HEK293 (cell line): ENCODE results near the gene CBX3.

Experiments used
- CTCF ChIA-PET: fragments of 350-600 bp; formaldehyde crosslinking; extraction: SDS; loops from one replicate; lab custom pipeline; 2021; ENCODE audit warnings: antibody characterized with exemption; lab: Yijun Ruan, JAX
- POLR2A ChIA-PET: fragments of 300-600 bp; formaldehyde crosslinking; extraction: SDS; loops from one replicate; lab custom pipeline; 2020; ENCODE audit warnings: antibody characterized with exemption, inconsistent platforms; lab: Yijun Ruan, JAX
- H3K27ac ChIP-seq: fragments of 200-500 bp; sonication (Bioruptor generic); 2 replicates; pipeline ENCODE4 v1.5.1; 2014; ENCODE audit warnings: low read depth, low read length, control low read depth, inconsistent platforms; ENCODE audit errors: extremely low read depth
- H3K36me3 ChIP-seq, 2 experiments: fragments of 200-500 bp in 1 of 2; sonication (Bioruptor generic) in 1 of 2; 1 replicate in 1 of 2; 2 replicates in 1 of 2; pipeline ENCODE4 v1.5.1; 2014 to 2017; ENCODE audit warnings: inconsistent platforms in 2 of 2, low read length in 2 of 2; ENCODE audit not compliant: control insufficient read depth in 2 of 2, insufficient read depth in 1 of 2
- H3K4me1 ChIP-seq: fragments of 200-500 bp; sonication (Bioruptor generic); 2 replicates; pipeline ENCODE4 v1.5.1; 2014; ENCODE audit warnings: mild to moderate bottlenecking, low read length, inconsistent platforms; ENCODE audit not compliant: control insufficient read depth, insufficient read depth
- H3K4me3 ChIP-seq: 2 replicates; pipeline ENCODE4 v1.5.1; 2011; ENCODE audit warnings: low read depth, mild to moderate bottlenecking, control low read depth, low read length, moderate library complexity
- H3K9me3 ChIP-seq: fragments of 200-500 bp; sonication (Bioruptor generic); 2 replicates; pipeline ENCODE4 v1.5.1; 2014; ENCODE audit warnings: low read depth, low read length, inconsistent platforms; ENCODE audit not compliant: control insufficient read depth, insufficient read depth
- BCL6B ChIP-seq: fragments of 450-650 bp; formaldehyde crosslinking; IDR thresholded peaks from 2 replicates; pipeline ENCODE4 v1.5.1; 2017; ENCODE audit warnings: missing biosample characterization, missing genetic modification characterization
- HOXC10 ChIP-seq: sonication (generic); formaldehyde crosslinking; IDR thresholded peaks from 2 replicates; pipeline ENCODE4 v1.8.1; 2023; ENCODE audit warnings: mild to moderate bottlenecking, missing genetic modification reagents
- KLF7 ChIP-seq: fragments of 450-650 bp; formaldehyde crosslinking; IDR thresholded peaks from 2 replicates; pipeline ENCODE4 v1.5.1; 2016; ENCODE audit warnings: missing biosample characterization, missing genetic modification characterization, borderline replicate concordance
- MYNN ChIP-seq: fragments of 450-650 bp; formaldehyde crosslinking; IDR thresholded peaks from 2 replicates; pipeline ENCODE4 v1.5.1; 2016; ENCODE audit warnings: missing biosample characterization, missing genetic modification characterization, borderline replicate concordance
- SP3 ChIP-seq: fragments of 450-650 bp; formaldehyde crosslinking; IDR thresholded peaks from 2 replicates; pipeline ENCODE4 v1.5.1; 2016; ENCODE audit warnings: missing biosample characterization, missing genetic modification characterization
- ZBTB48 ChIP-seq: fragments of 450-650 bp; formaldehyde crosslinking; IDR thresholded peaks from 2 replicates; pipeline ENCODE4 v1.5.1; 2016; ENCODE audit warnings: missing biosample characterization, missing genetic modification characterization
- ZNF16 ChIP-seq: fragments of 450-650 bp; formaldehyde crosslinking; IDR thresholded peaks from 2 replicates; pipeline ENCODE4 v1.5.1; 2016; ENCODE audit warnings: low read depth, missing biosample characterization, missing genetic modification characterization
- ZNF19 ChIP-seq: fragments of 450-650 bp; formaldehyde crosslinking; IDR thresholded peaks from 2 replicates; pipeline ENCODE4; 2016; ENCODE audit warnings: missing biosample characterization, missing genetic modification characterization, low read depth
- ZNF558 ChIP-seq: fragments of 450-650 bp; formaldehyde crosslinking; IDR thresholded peaks from 2 replicates; pipeline ENCODE4 v1.5.1; 2016; ENCODE audit warnings: missing biosample characterization, missing genetic modification characterization
- ZNF610 ChIP-seq: fragments of 450-650 bp; formaldehyde crosslinking; IDR thresholded peaks from 2 replicates; pipeline ENCODE4 v1.5.1; 2016; ENCODE audit warnings: missing biosample characterization, missing genetic modification characterization, borderline replicate concordance
- ZNF843 ChIP-seq: fragments of 450-650 bp; formaldehyde crosslinking; IDR thresholded peaks from 2 replicates; pipeline ENCODE4 v1.5.1; 2016; ENCODE audit warnings: missing biosample characterization, missing genetic modification characterization
- TF ChIP-seq, protein P1 (sequence below): fragments of 450-650 bp; formaldehyde crosslinking; IDR thresholded peaks from 2 replicates; pipeline ENCODE4 v1.5.1; 2016; ENCODE audit warnings: missing biosample characterization, missing genetic modification characterization
- TF ChIP-seq, protein P2 (sequence below): fragments of 450-650 bp; formaldehyde crosslinking; optimal IDR thresholded peaks from 2 replicates; pipeline ENCODE3; 2016; ENCODE audit warnings: missing biosample characterization, mild to moderate bottlenecking, missing genetic modification characterization
- TF ChIP-seq, protein P3 (sequence below): fragments of 450-650 bp; formaldehyde crosslinking; IDR thresholded peaks from 2 replicates; pipeline ENCODE4 v1.5.1; 2016; ENCODE audit warnings: missing biosample characterization, missing genetic modification characterization, borderline replicate concordance

Gene CBX3

GRCh38 chr7:26191233-26191973 is 10.1 kb upstream of the CBX3 start:
- ChIA-PET POLR2A (interaction anchor here (0.9 to 2.1 kb wide), 6 partner anchors 8 to 972 kb away, joined by 3 to 14 read pairs (median 4); partner anchors contain the start of genes CBX3 and NFE2L3), CTCF (interaction anchor here (0.6 to 2.8 kb wide), 6 partner anchors 13 to 1332 kb away, joined by 3 to 21 read pairs (median 4); no protein-coding TSS in a partner anchor)
- Histone ChIP-seq H3K9me3 (no peaks in the 10 kb centered on the region), H3K27ac (no peak overlapping the region)
- TF ChIP-seq ZNF610 (tag by site-specific recombination) (no peak), MYNN (no peak), BCL6B (tag by site-specific recombination) (no peak), KLF7 (no peak), SP3 (tag by site-specific recombination) (no peak), ZBTB48 (tag by site-specific recombination) (no peak), ZNF558 (tag by site-specific recombination) (no peak), HOXC10 (no peak), ZNF843 (no peak), ZNF19 (tag by site-specific recombination) (no peak), ZNF16 (tag by site-specific recombination) (no peak)
- TF ChIP-seq, protein P1, sequence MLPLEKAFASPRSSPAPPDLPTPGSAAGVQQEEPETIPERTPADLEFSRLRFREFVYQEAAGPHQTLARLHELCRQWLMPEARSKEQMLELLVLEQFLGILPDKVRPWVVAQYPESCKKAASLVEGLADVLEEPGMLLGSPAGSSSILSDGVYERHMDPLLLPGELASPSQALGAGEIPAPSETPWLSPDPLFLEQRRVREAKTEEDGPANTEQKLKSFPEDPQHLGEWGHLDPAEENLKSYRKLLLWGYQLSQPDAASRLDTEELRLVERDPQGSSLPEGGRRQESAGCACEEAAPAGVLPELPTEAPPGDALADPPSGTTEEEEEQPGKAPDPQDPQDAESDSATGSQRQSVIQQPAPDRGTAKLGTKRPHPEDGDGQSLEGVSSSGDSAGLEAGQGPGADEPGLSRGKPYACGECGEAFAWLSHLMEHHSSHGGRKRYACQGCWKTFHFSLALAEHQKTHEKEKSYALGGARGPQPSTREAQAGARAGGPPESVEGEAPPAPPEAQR: no peak
- TF ChIP-seq, protein P2, sequence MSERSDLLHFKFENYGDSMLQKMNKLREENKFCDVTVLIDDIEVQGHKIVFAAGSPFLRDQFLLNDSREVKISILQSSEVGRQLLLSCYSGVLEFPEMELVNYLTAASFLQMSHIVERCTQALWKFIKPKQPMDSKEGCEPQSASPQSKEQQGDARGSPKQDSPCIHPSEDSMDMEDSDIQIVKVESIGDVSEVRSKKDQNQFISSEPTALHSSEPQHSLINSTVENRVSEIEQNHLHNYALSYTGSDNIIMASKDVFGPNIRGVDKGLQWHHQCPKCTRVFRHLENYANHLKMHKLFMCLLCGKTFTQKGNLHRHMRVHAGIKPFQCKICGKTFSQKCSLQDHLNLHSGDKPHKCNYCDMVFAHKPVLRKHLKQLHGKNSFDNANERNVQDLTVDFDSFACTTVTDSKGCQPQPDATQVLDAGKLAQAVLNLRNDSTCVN: no peak
- TF ChIP-seq, protein P3, sequence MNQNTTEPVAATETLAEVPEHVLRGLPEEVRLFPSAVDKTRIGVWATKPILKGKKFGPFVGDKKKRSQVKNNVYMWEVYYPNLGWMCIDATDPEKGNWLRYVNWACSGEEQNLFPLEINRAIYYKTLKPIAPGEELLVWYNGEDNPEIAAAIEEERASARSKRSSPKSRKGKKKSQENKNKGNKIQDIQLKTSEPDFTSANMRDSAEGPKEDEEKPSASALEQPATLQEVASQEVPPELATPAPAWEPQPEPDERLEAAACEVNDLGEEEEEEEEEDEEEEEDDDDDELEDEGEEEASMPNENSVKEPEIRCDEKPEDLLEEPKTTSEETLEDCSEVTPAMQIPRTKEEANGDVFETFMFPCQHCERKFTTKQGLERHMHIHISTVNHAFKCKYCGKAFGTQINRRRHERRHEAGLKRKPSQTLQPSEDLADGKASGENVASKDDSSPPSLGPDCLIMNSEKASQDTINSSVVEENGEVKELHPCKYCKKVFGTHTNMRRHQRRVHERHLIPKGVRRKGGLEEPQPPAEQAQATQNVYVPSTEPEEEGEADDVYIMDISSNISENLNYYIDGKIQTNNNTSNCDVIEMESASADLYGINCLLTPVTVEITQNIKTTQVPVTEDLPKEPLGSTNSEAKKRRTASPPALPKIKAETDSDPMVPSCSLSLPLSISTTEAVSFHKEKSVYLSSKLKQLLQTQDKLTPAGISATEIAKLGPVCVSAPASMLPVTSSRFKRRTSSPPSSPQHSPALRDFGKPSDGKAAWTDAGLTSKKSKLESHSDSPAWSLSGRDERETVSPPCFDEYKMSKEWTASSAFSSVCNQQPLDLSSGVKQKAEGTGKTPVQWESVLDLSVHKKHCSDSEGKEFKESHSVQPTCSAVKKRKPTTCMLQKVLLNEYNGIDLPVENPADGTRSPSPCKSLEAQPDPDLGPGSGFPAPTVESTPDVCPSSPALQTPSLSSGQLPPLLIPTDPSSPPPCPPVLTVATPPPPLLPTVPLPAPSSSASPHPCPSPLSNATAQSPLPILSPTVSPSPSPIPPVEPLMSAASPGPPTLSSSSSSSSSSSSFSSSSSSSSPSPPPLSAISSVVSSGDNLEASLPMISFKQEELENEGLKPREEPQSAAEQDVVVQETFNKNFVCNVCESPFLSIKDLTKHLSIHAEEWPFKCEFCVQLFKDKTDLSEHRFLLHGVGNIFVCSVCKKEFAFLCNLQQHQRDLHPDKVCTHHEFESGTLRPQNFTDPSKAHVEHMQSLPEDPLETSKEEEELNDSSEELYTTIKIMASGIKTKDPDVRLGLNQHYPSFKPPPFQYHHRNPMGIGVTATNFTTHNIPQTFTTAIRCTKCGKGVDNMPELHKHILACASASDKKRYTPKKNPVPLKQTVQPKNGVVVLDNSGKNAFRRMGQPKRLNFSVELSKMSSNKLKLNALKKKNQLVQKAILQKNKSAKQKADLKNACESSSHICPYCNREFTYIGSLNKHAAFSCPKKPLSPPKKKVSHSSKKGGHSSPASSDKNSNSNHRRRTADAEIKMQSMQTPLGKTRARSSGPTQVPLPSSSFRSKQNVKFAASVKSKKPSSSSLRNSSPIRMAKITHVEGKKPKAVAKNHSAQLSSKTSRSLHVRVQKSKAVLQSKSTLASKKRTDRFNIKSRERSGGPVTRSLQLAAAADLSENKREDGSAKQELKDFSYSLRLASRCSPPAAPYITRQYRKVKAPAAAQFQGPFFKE (tag by site-specific recombination): no peak
- TF ChIP-seq, all 188 proteins: peak for 0
- H3K4me3 ChIP-seq: no peak overlapping the region
- H3K36me3 ChIP-seq: peaks cover 73 to 82% of the 10 kb centered on the region in 2 experiments
- peaks cover 12% of the 10 kb centered on the region for H3K4me1 ChIP-seq
